Keratinocyte (primary cell): Measurements from ENCODE around the gene POLE4. TPM values are rescaled to one million over a fixed set of nuclear protein-coding genes. Genes with fewer than 3 reads are reported as not detected.

ENCODE experiments used
- DNase-seq: peaks from one replicate; pipeline ENCODE4 v3.0.0-alpha.2; 2011; ENCODE audit warnings: low read depth, missing footprints, low spot score
- FAIRE-seq: peaks from 2 replicates; lab custom pipeline; 2011; peaks lifted over from hg19 to GRCh38; lab: Jason Lieb, UNC
- H2AFZ ChIP-seq: 2 replicates; pipeline ENCODE4 v1.6.0; 2012; ENCODE audit warnings: low read length, control low read depth, inconsistent platforms; ENCODE audit not compliant: control insufficient read depth
- H3K27ac ChIP-seq: 2 replicates; pipeline ENCODE4 v1.5.1; 2011; ENCODE audit warnings: low read length; ENCODE audit not compliant: control insufficient read depth, insufficient read depth
- H3K27me3 ChIP-seq: 3 replicates; pipeline ENCODE4 v1.6.0; 2011; ENCODE audit warnings: low read length; ENCODE audit not compliant: control insufficient read depth, insufficient read depth; ENCODE audit errors: extremely low read depth
- H3K36me3 ChIP-seq, 2 experiments: 2 replicates in 1 of 2; 3 replicates in 1 of 2; pipeline ENCODE4 v1.5.1; 2011; ENCODE audit warnings: low read length in 2 of 2, mild to moderate bottlenecking in 1 of 2; ENCODE audit not compliant: control insufficient read depth in 2 of 2, insufficient read depth in 2 of 2; ENCODE audit errors: extremely low read depth in 1 of 2
- H3K4me1 ChIP-seq: 3 replicates; pipeline ENCODE4 v1.5.1; 2011; ENCODE audit warnings: low read length; ENCODE audit not compliant: control insufficient read depth, insufficient read depth; ENCODE audit errors: extremely low read depth
- H3K4me2 ChIP-seq: 3 replicates; pipeline ENCODE4 v1.6.0; 2011; ENCODE audit warnings: low read depth, low read length; ENCODE audit not compliant: control insufficient read depth, insufficient read depth; ENCODE audit errors: extremely low read depth
- H3K4me3 ChIP-seq, 3 experiments: fragments of 200-600 bp in 1 of 3; sonication (generic) in 1 of 3; 2 replicates in 2 of 3; 3 replicates in 1 of 3; pipeline ENCODE4 v1.5.1; 2011 to 2016; ENCODE audit warnings: low read length in 3 of 3, mild to moderate bottlenecking in 3 of 3, control low read depth in 2 of 3, inconsistent platforms in 1 of 3, low read depth in 1 of 3, mixed read lengths in 1 of 3, mixed run types in 1 of 3, moderate library complexity in 1 of 3; ENCODE audit not compliant: control insufficient read depth in 2 of 3, insufficient read depth in 2 of 3; ENCODE audit errors: extremely low read depth in 1 of 3
- H3K79me2 ChIP-seq: 2 replicates; pipeline ENCODE4 v1.6.0; 2012; ENCODE audit warnings: low read length; ENCODE audit not compliant: control insufficient read depth, insufficient read depth
- H3K9ac ChIP-seq: 3 replicates; pipeline ENCODE4 v1.6.0; 2011; ENCODE audit warnings: low read length; ENCODE audit not compliant: control insufficient read depth, insufficient read depth; ENCODE audit errors: extremely low read depth
- H3K9me1 ChIP-seq: 3 replicates; pipeline ENCODE4 v1.6.0; 2011; ENCODE audit warnings: low read length; ENCODE audit not compliant: control insufficient read depth, insufficient read depth; ENCODE audit errors: extremely low read depth
- H3K9me3 ChIP-seq: 2 replicates; pipeline ENCODE4 v1.5.1; 2012; ENCODE audit warnings: low read depth, low read length; ENCODE audit not compliant: control insufficient read depth
- H4K20me1 ChIP-seq: 3 replicates; pipeline ENCODE4 v1.6.0; 2011; ENCODE audit warnings: low read length; ENCODE audit not compliant: control insufficient read depth, insufficient read depth; ENCODE audit errors: extremely low read depth
- EZH2 ChIP-seq: IDR thresholded peaks from one replicate; pipeline ENCODE4 v1.6.1; 2012; ENCODE audit warnings: inconsistent platforms, mild to moderate bottlenecking, low read length, moderate library complexity
- dilution Hi-C: fragments of 300-500 bp; cut with MboI; formaldehyde crosslinking; loops from one replicate; pipeline ENCODE4 v1.7.0; 2020; ENCODE audit warnings: low sequenced_read_pairs; ENCODE audit not compliant: extremely low pct_ligation_motif_present
- polyA plus RNA-seq, 5 experiments: library from polyadenylated mRNA; depleted of rRNA in 3 of 5; stranded (reverse) in 3 of 5; stranded (forward) in 1 of 5; unstranded in 1 of 5; fragments of >200 nt; gene quantifications; 1 replicate in 1 of 5; 2 replicates in 3 of 5; 3 replicates in 1 of 5; pipeline versions ENCODE4 v1.2.1 to v1.2.3, GENCODE V29; 2011 to 2012; ENCODE audit warnings: missing spikeins in 2 of 5, low read depth in 1 of 5, low replicate concordance in 1 of 5
- TF ChIP-seq, protein P1 (sequence below), 3 experiments: IDR thresholded peaks in 1 of 3; conservative IDR thresholded peaks in 1 of 3; optimal IDR thresholded peaks in 1 of 3; 2 replicates in 2 of 3; 3 replicates in 1 of 3; pipeline versions ENCODE3 to v1.5.1; 2011; ENCODE audit warnings: low read length in 3 of 3, mild to moderate bottlenecking in 3 of 3, moderate library complexity in 2 of 3, control low read depth in 1 of 3, inconsistent platforms in 1 of 3; ENCODE audit not compliant: insufficient read depth in 2 of 3; ENCODE audit errors: extremely low read depth in 1 of 3

POLE4 gene
- polyA plus RNA-seq, 1 donor (not counting 4 experiments of a cell fraction or from before 2014, with no cell fraction given), result 66.4 TPM

DNA sequence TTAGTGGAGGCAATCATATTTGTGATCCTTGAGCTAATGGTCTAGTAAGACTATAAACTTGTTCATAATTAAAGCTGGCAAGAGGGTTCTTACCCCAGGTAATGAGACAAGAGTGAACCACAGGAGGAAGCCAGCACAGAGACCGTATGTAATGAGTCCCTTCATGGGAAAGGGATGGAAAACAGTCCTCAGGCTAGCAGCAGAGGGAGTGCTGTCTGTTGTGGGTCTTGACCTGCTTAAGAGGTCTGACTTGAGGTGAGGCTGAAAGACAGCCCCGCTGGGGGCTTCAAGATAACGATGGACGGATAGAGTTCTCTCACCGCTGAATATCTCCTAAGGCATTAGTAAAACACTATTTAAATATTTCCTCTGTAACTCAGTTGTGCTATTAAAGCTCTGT lies 16.2 kb upstream of the POLE4 start:
- dilution Hi-C loops, result no loop called here
- DNase-seq (no peak), FAIRE-seq (no peak)
- H3K4me2 ChIP-seq, result no peak overlapping the region
- H3K9ac ChIP-seq, result no peak overlapping the region
- TF ChIP-seq EZH2, result no peak
- TF ChIP-seq, protein P1, sequence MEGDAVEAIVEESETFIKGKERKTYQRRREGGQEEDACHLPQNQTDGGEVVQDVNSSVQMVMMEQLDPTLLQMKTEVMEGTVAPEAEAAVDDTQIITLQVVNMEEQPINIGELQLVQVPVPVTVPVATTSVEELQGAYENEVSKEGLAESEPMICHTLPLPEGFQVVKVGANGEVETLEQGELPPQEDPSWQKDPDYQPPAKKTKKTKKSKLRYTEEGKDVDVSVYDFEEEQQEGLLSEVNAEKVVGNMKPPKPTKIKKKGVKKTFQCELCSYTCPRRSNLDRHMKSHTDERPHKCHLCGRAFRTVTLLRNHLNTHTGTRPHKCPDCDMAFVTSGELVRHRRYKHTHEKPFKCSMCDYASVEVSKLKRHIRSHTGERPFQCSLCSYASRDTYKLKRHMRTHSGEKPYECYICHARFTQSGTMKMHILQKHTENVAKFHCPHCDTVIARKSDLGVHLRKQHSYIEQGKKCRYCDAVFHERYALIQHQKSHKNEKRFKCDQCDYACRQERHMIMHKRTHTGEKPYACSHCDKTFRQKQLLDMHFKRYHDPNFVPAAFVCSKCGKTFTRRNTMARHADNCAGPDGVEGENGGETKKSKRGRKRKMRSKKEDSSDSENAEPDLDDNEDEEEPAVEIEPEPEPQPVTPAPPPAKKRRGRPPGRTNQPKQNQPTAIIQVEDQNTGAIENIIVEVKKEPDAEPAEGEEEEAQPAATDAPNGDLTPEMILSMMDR (optimal IDR thresholded peaks at IDR 0.05 in 1 of 3, IDR thresholded peaks at IDR 0.05 in 1 of 3, conservative IDR thresholded peaks at IDR 0.05 in 1 of 3; ENCODE audit: extremely low read depth in 1 of 3, insufficient read depth in 2 of 3, low read length in 3 of 3), result no peak
- H3K79me2 ChIP-seq, result no peaks in the 10 kb centered on the region
- H3K27me3 ChIP-seq, result no peaks in the 10 kb centered on the region
- H3K27ac ChIP-seq, result no peak overlapping the region
- H3K36me3 ChIP-seq, result no peaks in the 10 kb centered on the region
- H4K20me1 ChIP-seq, result no peaks in the 10 kb centered on the region
- no peak overlapping the region for H3K4me3 ChIP-seq
- H2AFZ ChIP-seq, result no peak overlapping the region
- no peaks in the 10 kb centered on the region for H3K9me1 ChIP-seq
- H3K4me1 ChIP-seq, result peaks cover 3% of the 10 kb centered on the region
- H3K9me3 ChIP-seq, result no peaks in the 10 kb centered on the region

DNA sequence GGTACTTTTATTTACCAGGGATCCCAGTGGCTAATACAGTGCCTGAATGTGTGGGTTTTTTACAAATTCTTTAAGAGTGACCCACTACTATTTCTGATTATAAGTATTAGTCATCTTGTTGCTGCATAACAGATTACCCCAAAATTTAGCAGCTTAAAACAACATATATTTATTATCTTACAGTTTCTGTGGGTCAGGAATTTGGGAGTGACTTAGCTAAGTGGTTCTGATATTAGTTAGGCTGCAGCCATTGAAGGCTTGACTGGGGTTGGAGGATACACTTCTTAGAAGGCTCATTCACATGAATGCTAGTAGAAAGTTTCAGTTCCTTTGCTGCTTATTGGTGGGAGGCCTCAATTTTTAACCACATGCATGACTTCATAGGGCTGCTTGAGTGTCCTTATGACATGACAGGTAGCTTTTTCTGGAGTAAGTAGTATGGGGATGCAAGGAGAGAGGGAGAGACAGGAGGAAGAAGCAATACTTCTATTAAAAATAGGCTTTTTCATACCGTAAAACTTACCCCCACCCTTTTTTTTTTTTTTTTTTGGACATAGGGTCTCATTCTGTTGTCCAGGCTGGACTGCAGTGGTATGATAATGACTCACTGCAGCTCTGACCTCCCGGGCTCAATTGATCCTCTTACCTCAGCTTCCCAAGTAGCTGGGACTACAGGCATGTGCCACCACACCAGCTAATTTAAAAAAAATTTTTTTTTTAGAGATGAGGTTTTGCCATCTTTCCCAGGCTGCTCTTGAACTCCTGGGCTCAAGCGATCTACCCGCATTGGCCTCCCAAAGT lies 13.3 kb upstream of the POLE4 start:
- FAIRE-seq (no peak), DNase-seq (no peak)
- Histone ChIP-seq H3K27me3 (no peaks in the 10 kb centered on the region), H2AFZ (no peak overlapping the region), H3K9ac (no peak overlapping the region), H3K4me3 (no peak overlapping the region), H3K79me2 (no peaks in the 10 kb centered on the region), H4K20me1 (no peaks in the 10 kb centered on the region), H3K9me3 (no peaks in the 10 kb centered on the region), H3K4me2 (no peak overlapping the region), H3K36me3 (no peaks in the 10 kb centered on the region), H3K27ac (no peak overlapping the region), H3K9me1 (no peaks in the 10 kb centered on the region), H3K4me1 (peaks cover 3% of the 10 kb centered on the region)
- dilution Hi-C loops, result no loop called here
- TF ChIP-seq, protein P1 (optimal IDR thresholded peaks at IDR 0.05 in 1 of 3, IDR thresholded peaks at IDR 0.05 in 1 of 3, conservative IDR thresholded peaks at IDR 0.05 in 1 of 3; ENCODE audit: extremely low read depth in 1 of 3, insufficient read depth in 2 of 3, low read length in 3 of 3), result no peak
- no peak for TF ChIP-seq EZH2
